Gastroesophageal sphincter (tissue), 3 donors: ENCODE measurements around the gene LRRN4CL.

Experiments used
- CTCF ChIP-seq, 4 experiments: fragments of 200-600 bp in 2 of 4; fragments of 450-650 bp in 2 of 4; sonication (generic) in 1 of 4; IDR thresholded peaks; one replicate each; pipeline ENCODE4 v1.5.1; 2017 to 2019; ENCODE audit warnings: antibody characterized with exemption in 4 of 4, mild to moderate bottlenecking in 2 of 4, moderate library complexity in 2 of 4
- EP300 ChIP-seq: sonication (generic); formaldehyde crosslinking; IDR thresholded peaks from one replicate; pipeline ENCODE4 v1.6.1; 2017; ENCODE audit warnings: antibody characterized with exemption, mild to moderate bottlenecking

- TF ChIP-seq CTCF (IDR thresholded peaks at IDR 0.05) = no peak
- no peak for TF ChIP-seq EP300
Observed at GRCh38 chr11:62666259-62666926, 22.9 kb downstream of the LRRN4CL start.
